GM21825 (cell line): Measurements from ENCODE around the gene POLR2M.

Experiments used
- ATAC-seq: cut with Tn5 transposase; IDR thresholded peaks from one replicate; pipeline ENCODE4 v1.9.1; 2021; ENCODE audit warnings: mild to moderate bottlenecking, moderate library complexity; ENCODE audit not compliant: unreplicated experiment

Gene POLR2M

GRCh38 chr15:57736591-57736990 is 30.1 kb downstream of the POLR2M start:
- ATAC-seq, result no peak

DNA sequence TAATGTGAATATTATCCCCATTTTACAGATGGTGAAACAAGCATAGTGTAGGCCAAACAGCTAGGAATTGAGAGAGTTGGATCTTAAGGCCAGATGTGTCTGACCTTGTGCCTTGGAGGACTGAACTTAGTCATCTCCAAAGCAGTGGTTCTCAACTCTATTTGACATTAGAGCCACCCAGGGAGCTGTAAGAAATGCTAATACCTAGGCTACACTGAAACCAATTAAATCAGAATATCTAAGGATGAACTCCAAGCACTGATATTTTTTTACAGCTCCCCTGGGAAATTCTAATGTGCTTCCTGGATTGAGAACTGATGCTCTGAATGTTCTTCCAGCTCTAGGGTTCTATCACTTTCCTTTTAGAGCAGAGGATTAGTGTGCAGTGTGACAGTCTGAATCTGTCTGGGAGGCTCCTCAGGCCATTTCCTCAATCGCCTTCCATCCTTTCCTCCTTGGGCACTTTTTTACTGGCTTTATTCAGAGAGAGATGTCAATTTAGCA is 32.3 kb downstream of the POLR2M start:
- ATAC-seq, result no peak

DNA sequence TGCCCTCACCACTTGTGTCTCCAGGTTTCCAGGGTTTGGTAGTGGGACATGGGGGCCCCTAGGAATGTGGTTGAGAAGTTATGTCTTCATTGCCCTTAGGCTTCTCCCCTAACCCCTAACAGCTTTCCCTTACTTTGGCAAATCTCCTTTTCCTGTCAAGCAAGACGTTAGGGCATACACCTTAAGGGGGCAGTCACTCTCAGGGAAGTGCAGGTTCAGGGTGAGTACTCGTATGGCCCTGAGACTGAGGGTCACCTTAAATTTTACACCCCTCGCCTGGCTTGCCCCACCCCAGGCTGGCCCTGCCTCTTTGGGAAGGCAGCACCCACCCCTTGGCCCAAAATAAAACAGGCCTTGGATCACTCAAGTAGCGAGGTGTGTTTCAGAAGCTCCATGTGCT is 33.5 kb downstream of the POLR2M start:
- ATAC-seq, result no peak

- no peak for ATAC-seq
Measured at GRCh38 chr15:57741089-57741488, 34.6 kb downstream of the POLR2M start.

DNA sequence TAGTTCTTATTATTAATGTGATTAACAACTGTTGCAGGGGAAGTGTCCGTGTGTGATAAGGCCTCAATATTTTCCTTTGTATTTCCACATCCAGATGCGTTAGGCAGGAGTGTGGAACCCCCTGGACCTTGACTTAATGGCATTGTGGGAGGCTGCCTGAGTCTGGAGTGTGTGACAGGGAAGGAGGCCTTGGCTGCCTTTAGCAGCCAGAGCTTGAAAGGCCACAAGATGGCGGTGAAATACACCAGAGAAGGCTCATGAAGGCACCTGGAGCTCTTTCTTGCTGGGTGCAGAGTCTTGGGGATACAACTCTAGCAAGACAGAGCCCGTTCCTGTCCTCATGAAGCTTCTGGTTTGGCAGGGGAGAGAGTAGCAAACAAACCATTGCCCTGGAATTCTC is 36.9 kb downstream of the POLR2M start:
- ATAC-seq, result no peak

DNA sequence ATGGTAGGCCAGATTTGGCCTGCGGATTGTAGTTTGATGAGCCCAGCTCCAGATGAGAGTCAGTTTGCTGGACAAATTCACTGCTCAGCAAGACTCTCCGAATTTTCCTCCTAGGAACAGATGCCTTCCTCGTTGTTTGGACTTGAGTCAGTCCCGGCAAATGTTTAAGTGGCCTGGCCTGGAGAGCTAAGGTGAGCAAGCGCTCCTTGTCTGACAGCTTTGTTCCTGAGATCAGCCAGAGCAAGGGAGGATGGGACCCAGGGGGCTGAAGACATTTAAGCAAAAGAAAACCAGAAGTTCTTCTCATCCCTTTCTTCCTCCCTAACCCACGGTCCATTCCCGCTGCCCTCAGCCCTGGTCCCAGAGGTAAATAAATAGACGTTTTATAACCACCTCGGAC is 40.3 kb downstream of the POLR2M start:
- no peak for ATAC-seq

DNA sequence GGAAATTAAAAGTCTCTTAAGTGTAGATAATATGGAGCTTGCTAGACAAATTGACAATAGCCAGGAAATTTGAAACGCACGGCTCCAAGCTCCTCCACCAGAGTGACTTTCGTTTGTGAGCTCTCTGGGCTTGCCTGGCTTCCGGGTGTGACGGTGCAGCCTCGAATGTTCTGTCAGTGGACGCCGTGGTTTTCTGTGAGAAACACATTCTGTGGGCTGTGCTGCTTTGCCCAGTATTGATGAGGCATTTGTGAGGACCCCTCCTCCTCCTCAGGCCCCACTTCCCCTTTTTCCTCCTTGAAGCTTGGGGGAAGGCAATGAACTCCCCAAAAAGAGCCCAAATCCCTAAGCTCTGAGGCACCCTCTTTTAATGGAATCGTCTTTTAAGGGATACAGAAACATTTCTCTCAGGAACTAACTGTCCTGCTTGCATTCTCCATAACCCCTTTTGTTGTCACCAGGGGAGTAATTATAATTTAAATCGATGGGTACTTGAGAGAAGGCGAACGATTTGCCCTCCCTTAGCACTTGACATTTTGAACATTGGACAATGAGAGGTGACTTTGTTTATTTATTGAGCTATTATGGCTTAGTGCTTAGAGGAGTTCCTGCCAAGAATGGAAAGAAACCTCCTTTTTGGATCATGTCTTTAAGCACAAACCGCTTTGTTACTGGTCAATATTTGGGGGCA is 40.8 kb downstream of the POLR2M start:
- ATAC-seq, result no peak

GRCh38 chr15:57751177-57751800 is 44.8 kb downstream of the POLR2M start:
- ATAC-seq, result no peak

DNA sequence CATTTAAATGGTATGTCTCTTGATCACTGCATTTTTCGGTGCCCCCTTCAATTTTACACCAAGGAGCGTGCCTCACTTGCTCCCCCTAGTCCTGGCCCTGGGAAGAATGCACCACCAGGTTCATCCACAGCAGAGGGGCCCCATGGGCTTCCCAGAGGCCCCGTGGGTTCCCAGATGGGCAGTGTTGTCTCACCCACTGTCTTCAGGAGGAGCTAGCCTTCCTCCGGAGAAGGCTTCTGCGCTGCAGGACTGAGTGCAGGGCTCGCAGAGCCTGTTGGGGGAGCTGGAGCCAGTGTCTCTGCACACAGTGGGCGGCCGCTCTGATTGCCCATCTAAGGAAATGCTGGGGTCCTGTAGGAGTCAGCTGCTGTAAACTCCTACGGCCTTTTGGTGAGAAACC is 45.9 kb downstream of the POLR2M start:
- ATAC-seq, result no peak

- no peak for ATAC-seq
Measured at GRCh38 chr15:57752840-57753239, 46.3 kb downstream of the POLR2M start.

GRCh38 chr15:57756466-57756865 is 50.0 kb downstream of the POLR2M start:
- ATAC-seq, result no peak

GRCh38 chr15:57758560-57758959 is 52.0 kb downstream of the POLR2M start:
- ATAC-seq, result no peak

DNA sequence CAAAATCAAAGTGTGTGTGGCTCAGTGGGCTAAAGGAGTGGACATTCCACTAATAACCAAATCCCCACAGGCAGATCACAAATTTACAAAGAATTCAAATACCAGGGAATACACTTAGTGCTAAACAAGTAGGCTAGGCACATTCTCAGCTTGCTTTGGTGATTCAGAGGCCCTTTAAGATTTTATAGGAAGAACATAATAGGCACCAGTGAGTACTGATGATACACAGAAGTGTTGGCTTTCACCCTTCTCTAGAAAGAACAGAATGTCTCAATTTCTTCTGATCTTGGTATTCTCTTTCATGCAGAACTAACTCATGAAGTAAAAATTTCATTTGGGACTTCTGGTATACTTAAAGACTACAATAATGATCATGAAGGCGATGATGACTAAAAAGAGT is 55.0 kb downstream of the POLR2M start:
- ATAC-seq, result no peak

- no peak for ATAC-seq
Measured at GRCh38 chr15:57762302-57762701, 55.8 kb downstream of the POLR2M start.

- no peak for ATAC-seq
Measured at GRCh38 chr15:57763176-57763964, 56.9 kb downstream of the POLR2M start.
